NCI-H1105 treated with DMSO at 0.1 percent for 48 hours (cell line): ENCODE data around the gene C16orf92.

Source experiments
- DNase-seq: peaks from one replicate; lab custom pipeline; 2025; lab: John Stamatoyannopoulos, UW

The C16orf92 gene

DNA sequence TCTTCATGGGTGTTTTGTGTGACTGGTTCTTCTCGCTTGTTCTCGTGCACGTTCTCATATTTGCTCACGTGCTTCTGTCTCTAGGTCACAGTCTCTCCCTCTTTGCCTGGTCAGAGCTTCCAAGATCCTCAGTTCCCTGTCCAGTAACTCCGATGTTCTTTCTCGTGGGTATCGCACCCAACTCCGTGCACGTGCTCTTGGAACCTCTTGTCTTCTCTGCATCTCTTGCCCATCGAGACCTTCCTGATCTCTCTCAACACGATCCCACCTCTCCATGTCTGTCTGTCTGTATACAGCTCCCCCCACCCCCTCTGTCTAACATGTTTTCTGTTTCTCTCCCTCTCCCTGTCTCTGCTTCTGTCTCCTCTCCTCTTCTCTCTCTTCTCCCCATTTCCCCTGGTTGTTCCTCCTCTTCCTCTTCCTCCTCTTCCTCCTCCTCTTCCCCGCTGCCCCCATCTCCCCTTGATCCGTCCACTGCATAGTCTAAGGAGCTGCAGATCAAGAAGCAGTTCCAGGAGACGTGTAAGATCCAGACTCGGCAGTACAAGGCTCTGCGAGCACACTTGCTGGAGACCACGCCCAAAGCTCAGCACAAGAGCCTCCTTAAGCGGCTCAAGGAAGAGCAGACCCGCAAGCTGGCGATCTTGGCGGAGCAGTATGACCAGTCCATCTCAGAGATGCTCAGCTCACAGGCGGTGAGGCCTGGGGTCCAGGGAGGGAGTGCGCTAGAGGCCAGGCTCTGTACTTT, 33.7 kb upstream of the C16orf92 start:
- DNase-seq: no peak

DNA sequence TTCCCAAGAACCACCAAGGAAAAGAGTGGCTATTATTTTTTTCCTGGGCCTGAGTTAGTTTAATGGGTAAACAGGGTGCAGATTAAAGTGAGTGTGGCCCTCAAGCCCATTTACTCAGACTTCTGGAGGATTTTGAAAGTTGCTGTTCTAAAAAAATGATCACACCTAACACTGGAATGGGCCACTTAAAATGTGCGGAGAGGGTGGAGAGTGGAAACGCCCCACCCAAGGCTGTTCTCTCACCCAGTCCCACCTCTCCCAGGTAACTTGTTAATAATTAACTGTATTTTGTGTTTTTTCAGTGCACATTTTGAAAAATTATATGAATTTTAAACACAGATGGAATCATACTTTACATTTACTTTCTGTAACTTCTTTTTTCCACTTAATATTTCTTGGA, 33.0 kb upstream of the C16orf92 start:
- no peak for DNase-seq

DNA sequence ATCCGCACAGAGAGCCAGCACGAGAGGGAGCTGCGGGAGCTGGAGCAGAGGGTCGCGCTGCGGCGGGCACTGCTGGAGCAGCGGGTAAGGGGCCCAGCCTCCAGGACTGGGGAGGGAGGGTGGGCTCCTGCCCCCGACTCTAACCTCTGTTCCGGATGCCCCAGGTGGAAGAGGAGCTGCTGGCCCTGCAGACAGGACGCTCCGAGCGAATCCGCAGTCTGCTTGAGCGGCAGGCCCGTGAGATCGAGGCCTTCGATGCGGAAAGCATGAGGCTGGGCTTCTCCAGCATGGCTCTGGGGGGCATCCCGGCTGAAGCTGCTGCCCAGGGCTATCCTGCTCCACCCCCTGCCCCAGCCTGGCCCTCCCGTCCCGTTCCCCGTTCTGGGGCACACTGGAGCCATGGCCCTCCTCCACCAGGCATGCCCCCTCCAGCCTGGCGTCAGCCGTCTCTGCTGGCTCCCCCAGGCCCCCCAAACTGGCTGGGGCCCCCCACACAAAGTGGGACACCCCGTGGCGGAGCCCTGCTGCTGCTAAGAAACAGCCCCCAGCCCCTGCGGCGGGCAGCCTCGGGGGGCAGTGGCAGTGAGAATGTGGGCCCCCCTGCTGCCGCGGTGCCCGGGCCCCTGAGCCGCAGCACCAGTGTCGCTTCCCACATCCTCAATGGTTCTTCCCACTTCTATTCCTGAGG, 32.0 kb upstream of the C16orf92 start:
- DNase-seq: no peak

DNA sequence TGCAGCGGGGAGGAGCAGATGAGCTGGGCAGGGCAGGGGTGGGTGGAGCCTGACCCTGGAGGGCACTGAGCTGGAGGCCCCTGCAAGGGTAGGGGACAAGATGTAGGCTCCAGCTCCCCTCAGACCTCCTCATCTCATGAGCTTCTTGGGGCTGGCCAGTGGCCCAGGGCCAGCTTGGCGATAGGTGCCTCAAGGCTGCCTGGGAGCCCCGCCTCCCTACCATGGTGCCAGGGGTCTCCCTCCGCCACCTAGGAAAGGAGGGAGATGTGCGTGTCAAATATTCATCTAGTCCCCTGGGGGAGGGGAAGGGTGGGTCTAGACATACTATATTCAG, 31.5 kb upstream of the C16orf92 start:
- DNase-seq: no peak

GRCh38 chr16:29992344-29992967, 30.5 kb upstream of the C16orf92 start:
- no peak for DNase-seq

- no peak for DNase-seq
Observed at GRCh38 chr16:29993191-29993902, 29.7 kb upstream of the C16orf92 start.

GRCh38 chr16:29993903-29994599, 28.9 kb upstream of the C16orf92 start:
- DNase-seq: no peak

- DNase-seq: no peak
Observed at GRCh38 chr16:29994600-29995323, 28.2 kb upstream of the C16orf92 start.

GRCh38 chr16:29995324-29995910, 27.6 kb upstream of the C16orf92 start, which contains the start of gene HIRIP3:
TSS of gene HIRIP3 (minus strand) at chr16:29995617. CDS start at chr16:29995605, 12 bp downstream.
- DNase-seq: peak; percentile 79

DNA sequence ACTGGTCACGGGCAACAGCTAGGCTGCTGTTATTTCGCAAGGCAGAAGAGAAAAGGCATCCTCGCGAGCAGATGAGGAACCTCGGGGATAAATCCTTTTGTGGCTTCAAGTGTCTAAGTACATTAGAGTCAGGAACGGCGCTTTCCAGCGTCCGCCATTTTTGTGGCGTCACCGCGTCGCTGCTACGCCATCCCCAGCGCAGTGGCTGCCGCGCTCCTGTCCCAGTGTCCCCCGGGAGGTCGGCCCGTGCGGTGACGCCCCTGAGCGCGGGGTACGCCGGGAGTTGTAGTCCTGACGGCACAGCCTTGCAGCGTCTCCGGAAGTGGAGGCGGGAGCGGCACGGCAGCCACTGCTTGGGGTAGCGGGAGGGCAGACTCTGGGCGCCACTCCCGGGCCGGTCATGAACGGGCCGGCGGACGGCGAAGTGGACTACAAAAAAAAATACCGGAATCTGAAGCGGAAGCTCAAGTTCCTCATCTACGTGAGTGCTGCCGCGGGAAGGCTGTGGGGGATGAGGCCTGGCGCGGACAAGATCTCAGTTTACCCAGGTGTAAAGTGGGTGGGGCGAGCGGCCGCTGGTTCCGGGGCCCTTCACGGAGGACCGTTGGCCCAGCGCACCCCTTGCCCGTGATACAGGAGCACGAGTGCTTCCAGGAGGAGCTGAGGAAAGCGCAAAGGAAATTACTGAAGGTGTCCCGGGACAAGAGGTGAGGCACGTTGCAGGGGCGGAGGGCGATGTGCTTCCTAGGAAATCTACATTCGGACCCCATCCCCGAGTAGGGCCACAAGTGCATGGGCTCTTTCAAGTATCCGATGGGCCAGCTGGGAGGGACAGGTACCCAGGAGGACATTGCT, 26.9 kb upstream of the C16orf92 start, which contains the start of gene INO80E:
Gene INO80E, plus strand, starts transcription at position 331 of the 855 bp plus-strand sequence. Its CDS starts 70 bp downstream, at position 401.
- DNase-seq: peak; percentile 94

DNA sequence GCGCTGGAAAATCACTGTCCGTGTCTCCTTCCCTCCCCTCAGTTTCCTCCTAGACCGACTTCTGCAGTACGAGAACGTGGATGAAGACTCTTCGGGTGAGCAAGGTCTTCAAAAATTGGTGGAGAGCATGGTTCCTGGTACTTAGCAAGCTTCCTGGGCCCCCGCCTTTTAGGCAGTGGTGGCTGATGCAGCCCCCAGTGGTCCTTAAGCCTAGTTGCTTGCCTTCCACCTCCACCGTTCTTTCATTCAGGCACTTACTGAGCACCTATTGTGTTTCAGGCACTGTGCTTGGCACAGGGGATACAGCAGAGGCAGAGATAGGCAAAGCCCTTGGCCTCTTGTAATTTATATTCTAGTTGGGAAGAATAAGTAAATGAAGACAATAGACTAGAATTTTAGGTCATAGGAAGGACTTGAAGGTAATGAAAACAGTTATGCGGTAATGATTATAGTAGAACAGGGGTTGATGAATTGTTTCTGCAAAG, 26.2 kb upstream of the C16orf92 start:
- DNase-seq: no peak

DNA sequence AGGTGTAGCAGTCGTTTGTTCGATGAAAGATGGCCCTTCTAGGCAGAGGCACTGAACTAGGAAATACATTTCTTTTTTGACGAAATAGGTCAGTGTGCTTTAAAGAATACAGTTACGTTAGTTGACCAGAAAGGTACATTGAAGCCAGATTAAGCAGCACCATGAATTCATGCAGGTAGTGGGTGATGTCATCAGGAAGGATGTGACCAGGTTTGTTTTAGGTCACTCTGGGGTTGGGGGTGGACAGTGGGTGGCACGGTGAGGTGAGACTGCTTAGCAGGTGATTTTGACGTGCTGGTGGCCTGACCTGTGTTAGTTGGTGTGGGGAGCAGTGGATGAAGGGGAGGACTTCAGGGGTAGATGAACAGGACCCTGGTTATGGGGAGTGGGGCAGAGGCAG, 23.4 kb upstream of the C16orf92 start:
- DNase-seq: no peak

GRCh38 chr16:30000735-30001631, 22.0 kb upstream of the C16orf92 start:
- no peak for DNase-seq

GRCh38 chr16:30002614-30003346, 20.2 kb upstream of the C16orf92 start:
- DNase-seq: no peak

GRCh38 chr16:30003670-30004423, 19.2 kb upstream of the C16orf92 start:
- DNase-seq: peak; percentile 62

GRCh38 chr16:30004424-30004776, 18.6 kb upstream of the C16orf92 start:
- peak; percentile 69 for DNase-seq

DNA sequence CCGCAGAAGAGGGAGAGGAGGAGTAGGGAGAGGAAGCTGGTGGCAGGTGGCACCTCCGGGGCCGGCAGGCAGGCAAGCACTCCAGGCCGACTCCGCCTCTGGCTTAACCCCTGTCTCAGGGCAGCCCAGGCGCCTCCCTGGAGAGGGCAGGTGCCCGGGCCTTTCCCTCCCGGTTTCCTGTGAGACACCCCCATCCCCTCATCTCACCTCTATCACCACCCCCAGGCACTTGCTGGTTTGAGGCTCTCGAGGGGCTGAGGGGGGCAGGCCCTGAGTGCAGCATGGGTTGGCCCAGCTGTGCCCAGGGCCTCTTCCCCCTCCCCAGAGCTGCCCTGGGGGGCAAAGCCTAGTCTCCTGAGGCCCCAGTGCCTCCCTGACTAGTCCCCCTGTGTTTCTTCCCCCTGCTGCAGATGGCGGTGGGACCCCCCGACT, 18.2 kb upstream of the C16orf92 start:
- DNase-seq: peak; percentile 69
